Forelimb muscle (tissue), 1 donor: ENCODE measurements around the gene PSMC3. TPM values are rescaled to one million over a fixed set of nuclear protein-coding genes. Genes with fewer than 3 reads are reported as not detected.

Experiments used
- DNase-seq: peaks from one replicate; pipeline ENCODE4 v3.0.0-alpha.2; 2013; ENCODE audit warnings: low read depth
- polyA plus RNA-seq: library from polyadenylated mRNA; unstranded; fragments of 120-200 nt; gene quantifications from one replicate; pipeline ENCODE4 v1.2.1, GENCODE V29; 2013; ENCODE audit not compliant: insufficient read length

Gene PSMC3
- polyA plus RNA-seq, 1 donor: 123 TPM

GRCh38 chr11:47394322-47395222 is 31.7 kb downstream of the PSMC3 start:
- no peak for DNase-seq

DNA sequence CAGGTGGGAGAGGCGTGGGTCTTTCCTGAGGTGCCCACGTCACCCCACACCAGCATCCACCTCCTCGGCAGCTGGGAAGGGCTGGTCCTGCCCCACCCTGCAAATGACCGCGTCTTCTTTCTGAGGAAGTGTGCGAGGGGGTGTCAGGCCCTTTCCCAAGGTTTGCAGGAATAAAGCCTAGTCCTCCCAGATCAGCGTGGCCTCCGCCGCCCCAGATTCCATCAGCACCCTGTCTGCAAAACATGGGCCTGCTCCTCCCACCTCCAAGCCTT is 32.3 kb downstream of the PSMC3 start:
- DNase-seq: no peak

- DNase-seq: no peak
These were observed 32.8 kb downstream of the PSMC3 start for GRCh38 chr11:47393163-47394049.

DNA sequence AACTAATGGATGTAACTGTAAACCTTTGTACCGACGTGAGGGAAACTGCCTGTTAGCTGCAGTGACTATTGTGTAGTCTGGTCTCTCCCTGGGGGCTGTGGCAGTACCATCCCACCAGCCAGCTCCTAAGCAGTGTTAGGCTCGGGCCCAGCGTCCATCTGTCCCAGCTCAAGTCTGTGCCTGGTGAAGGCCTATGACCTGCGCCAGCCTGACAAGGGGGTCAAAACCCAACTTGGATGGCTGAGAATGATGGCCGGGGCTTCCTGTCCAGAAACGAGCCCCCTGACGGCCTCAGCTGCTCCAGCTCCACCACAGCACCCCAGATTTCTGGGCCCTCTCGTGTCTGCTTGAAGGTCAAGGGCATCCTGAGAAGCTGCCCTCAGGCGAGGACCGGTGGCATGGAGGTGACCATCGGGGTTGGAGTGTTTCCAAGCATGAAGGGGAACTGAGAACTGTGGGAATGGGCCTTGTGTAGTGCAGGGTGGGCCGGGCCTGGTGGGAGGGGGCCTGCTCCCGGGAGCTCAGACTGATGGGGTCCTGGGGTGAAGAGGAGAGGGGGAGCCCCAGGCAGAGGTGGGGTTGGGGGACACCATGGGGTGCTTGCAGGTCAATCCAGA is 33.6 kb downstream of the PSMC3 start:
- DNase-seq: no peak

DNA sequence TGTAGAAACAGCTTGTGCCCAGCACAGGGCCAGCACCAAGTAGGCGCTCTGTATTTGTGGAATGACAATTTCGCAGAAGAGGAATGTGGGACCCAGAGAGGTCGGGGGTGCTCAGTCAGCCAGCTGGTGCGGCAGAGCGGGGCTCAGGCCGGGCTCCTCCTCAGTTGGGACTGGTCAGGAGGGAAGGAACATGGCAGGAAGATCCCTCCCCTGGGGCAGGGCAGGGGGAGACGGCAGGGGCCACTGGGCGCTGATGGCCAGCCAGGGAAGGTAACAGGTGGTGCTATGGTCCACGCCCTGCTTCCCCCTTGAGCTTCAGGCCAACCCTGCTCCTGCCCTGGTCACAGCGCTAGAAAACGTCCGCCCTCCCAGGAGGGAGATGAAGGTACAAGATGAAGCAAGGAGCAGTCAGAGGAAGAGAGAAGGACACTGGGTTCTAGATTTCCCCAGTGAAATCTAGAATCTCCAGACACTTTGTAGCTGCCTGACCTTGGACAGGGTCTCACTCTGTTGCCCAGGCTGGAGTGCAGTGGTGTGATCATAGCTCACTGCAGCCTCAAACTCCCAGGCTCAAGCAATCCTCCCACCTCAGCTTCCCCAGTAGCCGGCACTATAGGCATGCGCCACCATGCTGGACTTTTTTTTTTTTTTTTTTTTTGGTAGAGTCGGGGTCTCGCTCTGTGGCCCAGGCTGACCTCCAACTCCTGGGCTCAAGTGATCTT is 34.4 kb downstream of the PSMC3 start:
- no peak for DNase-seq

DNA sequence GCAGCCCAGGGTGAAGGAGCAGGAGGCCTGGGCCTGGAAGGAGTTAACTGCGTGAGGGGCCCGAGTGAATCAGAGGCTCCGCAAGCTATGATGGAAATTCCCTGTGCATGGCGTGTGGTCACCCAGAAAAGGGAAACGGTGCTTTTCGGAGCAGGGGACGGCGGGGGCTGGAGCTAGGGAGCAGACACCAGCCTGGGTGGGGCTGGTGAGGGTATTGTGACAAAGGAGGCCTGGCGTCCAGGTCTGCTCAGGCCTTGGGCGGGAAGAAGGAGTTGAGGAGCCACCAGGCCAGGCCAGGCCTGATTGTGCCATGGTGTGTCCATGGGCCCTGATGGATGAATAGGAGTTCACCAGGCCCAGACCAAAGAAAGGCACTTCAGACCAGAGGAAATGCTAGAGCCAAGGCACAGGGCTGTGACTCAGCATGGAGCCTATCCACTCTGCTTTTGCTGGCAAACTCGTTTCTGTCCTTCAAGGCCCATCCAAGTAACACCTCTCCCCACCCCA is 35.1 kb downstream of the PSMC3 start:
- DNase-seq: no peak

DNA sequence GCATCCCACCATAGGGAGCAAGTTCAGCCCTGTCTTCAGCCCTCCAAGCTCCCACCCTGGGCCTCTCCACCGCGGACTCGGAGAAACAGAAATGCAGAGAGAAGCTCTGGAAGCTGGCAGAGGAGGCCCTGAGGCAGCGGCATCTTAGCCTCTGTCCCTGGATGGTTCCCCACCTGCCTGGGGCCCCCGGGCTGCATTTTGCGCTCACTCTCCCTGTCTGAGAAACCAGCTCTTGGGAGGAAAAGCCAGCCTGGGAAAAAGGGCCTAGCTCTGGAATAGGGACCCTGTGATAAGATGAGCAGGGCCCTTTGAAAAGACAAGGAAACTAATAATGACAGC is 35.8 kb downstream of the PSMC3 start:
- DNase-seq: no peak

- DNase-seq: no peak
These were observed 36.4 kb downstream of the PSMC3 start for GRCh38 chr11:47389577-47390421.

DNA sequence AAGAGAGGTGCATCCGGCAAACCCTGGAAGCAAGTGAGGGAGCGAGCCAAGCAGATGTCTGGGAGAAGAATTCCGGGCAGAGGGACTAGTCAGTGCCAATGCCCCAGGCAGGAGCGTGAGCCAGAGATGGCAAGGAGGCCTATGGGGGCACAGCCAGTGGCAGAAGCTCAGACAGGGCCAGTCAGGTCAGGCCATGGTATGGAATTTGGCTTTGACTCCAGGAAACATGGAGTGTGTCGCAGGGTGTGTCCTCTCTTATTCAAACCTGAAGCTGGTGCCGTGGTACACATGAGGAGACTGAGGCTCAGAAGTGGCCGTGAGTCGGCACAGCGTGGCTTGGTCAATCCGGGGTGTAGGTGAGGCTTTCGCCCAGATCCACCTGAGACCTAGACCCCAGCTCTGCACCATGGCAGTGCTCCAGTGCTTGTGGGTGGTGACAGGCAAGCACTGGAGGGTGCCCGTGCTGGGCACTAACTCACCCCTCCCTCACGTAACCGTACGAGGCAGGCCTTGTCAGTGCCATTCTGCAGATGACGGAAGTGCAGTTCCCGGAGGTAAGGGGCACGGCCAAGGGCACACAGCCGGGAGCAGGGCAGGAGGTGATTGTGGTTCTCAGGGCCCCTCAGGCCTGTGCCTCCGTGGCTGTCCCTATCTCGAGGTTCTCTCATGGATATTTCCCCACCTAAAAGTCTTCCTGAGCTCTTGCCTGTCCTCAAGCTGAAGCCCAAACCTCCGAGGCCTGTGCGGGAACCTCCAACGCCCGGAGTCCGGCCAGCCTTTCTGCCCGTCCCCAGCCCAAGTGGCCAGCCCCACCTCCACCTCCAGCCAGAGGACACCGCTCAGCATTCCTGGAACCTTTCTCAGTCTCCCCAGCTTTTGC is 37.3 kb downstream of the PSMC3 start:
- DNase-seq: no peak

DNA sequence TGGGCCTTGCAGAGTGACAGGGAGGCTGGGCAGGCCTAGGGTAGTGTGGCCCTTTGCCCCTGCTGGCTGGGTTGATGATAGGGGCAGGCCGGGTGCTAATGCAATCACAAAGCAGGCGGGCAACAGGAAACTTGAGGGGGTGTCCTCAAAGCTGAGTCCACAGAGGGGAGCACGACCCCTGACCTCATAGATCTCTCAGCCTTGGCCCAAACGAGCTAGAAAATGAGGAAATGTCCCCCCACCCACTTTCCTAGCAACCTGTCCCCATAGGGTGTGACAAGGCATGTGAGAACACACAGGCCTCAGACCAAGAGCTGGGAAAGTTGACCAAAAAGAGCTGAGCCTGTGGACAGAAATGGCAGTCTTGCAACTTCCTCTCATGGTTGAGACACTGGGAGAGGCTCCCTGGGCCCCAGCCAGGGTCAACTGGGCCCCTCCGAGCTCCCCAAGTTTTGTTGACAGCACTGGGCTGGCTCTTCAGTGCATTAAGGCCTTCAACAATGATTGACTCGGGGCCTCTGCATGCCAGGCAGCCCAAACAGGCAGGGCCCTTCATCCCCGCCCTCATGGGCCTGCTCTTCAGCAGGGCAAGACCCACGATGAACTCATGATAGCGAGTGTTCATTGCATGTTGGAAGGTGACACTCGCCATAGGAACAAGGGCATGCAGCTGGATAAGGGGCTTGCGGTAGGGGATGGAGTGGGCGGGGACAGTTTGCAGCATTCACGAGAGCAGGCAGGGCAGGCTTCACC is 38.1 kb downstream of the PSMC3 start:
- DNase-seq: no peak

- DNase-seq: no peak
These were observed 41.7 kb downstream of the PSMC3 start for GRCh38 chr11:47384498-47384897.

DNA sequence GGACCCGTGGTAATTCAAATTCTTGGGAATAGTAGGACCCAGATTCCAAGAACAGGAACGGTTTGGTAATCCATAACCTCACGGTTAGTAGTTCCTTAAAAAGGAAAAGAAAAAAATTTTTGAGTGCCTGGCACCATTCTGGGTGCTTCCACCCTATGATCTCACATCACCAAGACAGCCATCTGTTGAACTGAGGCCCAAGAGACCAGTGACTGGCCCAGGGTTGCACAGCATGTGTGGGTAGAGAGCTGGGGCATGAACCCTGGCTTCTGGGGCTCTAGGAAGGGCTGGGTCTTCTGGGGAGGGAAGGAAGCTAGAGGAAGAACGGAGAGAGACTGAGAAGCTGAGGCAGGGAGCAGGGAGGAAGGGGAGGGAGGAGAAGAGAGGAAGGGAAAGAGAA is 43.2 kb downstream of the PSMC3 start:
- no peak for DNase-seq

DNA sequence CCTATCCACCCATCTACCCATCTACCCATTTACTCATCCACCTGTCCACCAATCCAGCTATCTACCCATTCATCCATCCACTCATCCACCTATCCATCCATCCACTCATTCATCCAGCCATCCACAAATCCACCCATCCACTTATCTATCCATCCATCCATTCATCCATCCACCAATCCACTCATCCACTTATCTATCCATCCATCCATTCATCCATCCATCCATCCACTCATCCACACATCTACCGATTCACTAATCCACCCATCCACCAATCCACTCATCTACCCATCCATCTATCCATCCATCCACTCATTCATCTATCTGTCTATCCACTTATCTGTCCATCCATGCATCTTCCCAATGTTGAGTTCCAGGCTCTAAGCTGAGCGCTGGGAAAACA is 46.2 kb downstream of the PSMC3 start:
- no peak for DNase-seq

GRCh38 chr11:47379317-47379716 is 46.9 kb downstream of the PSMC3 start:
- no peak for DNase-seq

DNA sequence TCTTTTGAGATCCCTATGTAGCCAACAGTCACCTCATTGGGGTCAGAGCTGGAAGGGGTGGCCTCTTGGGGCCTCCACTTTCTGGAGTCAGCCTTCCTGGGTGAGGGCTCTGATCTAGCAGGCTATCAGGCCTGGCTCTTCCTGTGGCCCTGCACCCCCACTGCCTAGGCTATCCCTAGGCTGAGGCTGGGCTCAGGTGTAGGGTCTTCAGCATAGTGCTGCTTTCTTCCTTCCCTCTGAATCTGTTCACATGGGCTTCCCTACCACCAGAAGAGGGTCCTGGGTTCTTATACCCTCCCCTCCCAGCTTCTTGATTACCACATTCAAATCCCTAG is 47.4 kb downstream of the PSMC3 start:
- DNase-seq: no peak

GRCh38 chr11:47378010-47378835 is 48.0 kb downstream of the PSMC3 start, which contains the start of gene SPI1:
Gene SPI1 (minus strand): TSS chr11:47378547. CDS start chr11:47378353, 194 bp downstream.
- DNase-seq: no peak

GRCh38 chr11:47377571-47378009 is 48.6 kb downstream of the PSMC3 start:
- no peak for DNase-seq
